Stomach (tissue), 9 donors: ENCODE data around the gene ZNF277. TPM values are rescaled to one million over a fixed set of nuclear protein-coding genes. Genes with fewer than 3 reads are reported as not detected.
A peak's percentile ranks its signal among the peaks of the same experiment; 100 is the strongest.

Source experiments
- DNase-seq, 2 donors: peaks; one replicate each; pipeline versions ENCODE4 v3.0.0 to v3.0.0-alpha.2; 2013 to 2019
- H3K27ac ChIP-seq, 5 donors: fragments of 200-600 bp in 4 of 5; sonication (generic) in 4 of 5; one replicate each; pipeline ENCODE4 v1.5.1; 2013 to 2019; ENCODE audit warnings: mild to moderate bottlenecking in 1 of 5, moderate library complexity in 1 of 5
- H3K27me3 ChIP-seq, 3 donors: fragments of 200-600 bp; sonication (generic); one replicate each; pipeline ENCODE4 v1.5.1; 2017 to 2019; ENCODE audit warnings: mixed run types in 1 of 3
- H3K36me3 ChIP-seq, 4 donors: fragments of 200-600 bp; sonication (generic); 1 replicate in 3 of 4; 2 replicates in 1 of 4; pipeline ENCODE4 v1.5.1; 2016 to 2019
- H3K4me1 ChIP-seq, 4 donors: fragments of 200-600 bp; sonication (generic); one replicate each; pipeline ENCODE4 v1.5.1; 2016 to 2019
- H3K4me3 ChIP-seq, 4 donors: fragments of 200-600 bp; sonication (generic) in 3 of 4; one replicate each; pipeline ENCODE4 v1.5.1; 2016 to 2019; ENCODE audit warnings: mild to moderate bottlenecking in 1 of 4
- H3K9me3 ChIP-seq, 4 donors: fragments of 200-600 bp; sonication (generic); one replicate each; pipeline ENCODE4 v1.5.1; 2016 to 2019
- EP300 ChIP-seq: sonication (generic); formaldehyde crosslinking; IDR thresholded peaks from one replicate; pipeline ENCODE4 v1.6.1; 2017; ENCODE audit warnings: antibody characterized with exemption
- POLR2A ChIP-seq, 4 donors: fragments of 450-650 bp; IDR thresholded peaks; one replicate each; pipeline ENCODE4 v1.6.1; 2016; ENCODE audit warnings: antibody characterized with exemption in 4 of 4, control low read depth in 2 of 4, mild to moderate bottlenecking in 1 of 4, moderate library complexity in 1 of 4
- POLR2AphosphoS5 ChIP-seq, 3 donors: sonication (generic); formaldehyde crosslinking; IDR thresholded peaks; one replicate each; pipeline ENCODE4 v1.6.1; 2016; ENCODE audit warnings: antibody characterized with exemption in 3 of 3
- WGBS, 5 donors: extraction: QIAGEN DNeasy Blood & Tissue Kit in 3 of 5; methylation state at CpG; one replicate each; pipeline versions ENCODE4 v1.1.5 to v1.1.7; 2013 to 2018; 5-methylcytosine and 5-hydroxymethylcytosine counted together
- intact Hi-C: fragments of 100-400 bp; cut with DNase I; formaldehyde crosslinking; loops from one replicate; pipeline ENCODE4 v1.15.1; 2023; ENCODE audit warnings: low total_unique reads
- polyA plus RNA-seq, 3 donors: library from polyadenylated mRNA; stranded (reverse); fragments of 200-250 nt; gene quantifications; one replicate each; pipeline ENCODE4 v1.2.3, GENCODE V29; 2013
- total RNA-seq, 5 donors: library from RNA; depleted of rRNA; stranded (reverse); fragments of >200 nt; gene quantifications; one replicate each; pipeline versions ENCODE4 v1.1.0 to v1.2.3, GENCODE V29; 2014 to 2016
- TF ChIP-seq, protein P1 (sequence below), 7 experiments: fragments of 450-650 bp in 4 of 7; fragments of 200-600 bp in 3 of 7; sonication (generic) in 3 of 7; IDR thresholded peaks; one replicate each; pipeline ENCODE4 v1.5.1; 2016 to 2019; ENCODE audit warnings: antibody characterized with exemption in 7 of 7, control low read depth in 2 of 7, mild to moderate bottlenecking in 1 of 7
- donor health status: healthy with polysubstance abuse.
- donor health status: Bipolar disorder and iron deficiency.
- donor health status: healthy.

The ZNF277 gene
- total and polyA plus RNA-seq, 8 donors: 9.9 to 75.0 (median 27.2) TPM

- H3K27ac ChIP-seq: peak overlapping the region in 1 of 5 donors; percentile 20
- intact Hi-C loops: no loop called here
- peaks cover 0 to 4% (median 0%) of the 10 kb centered on the region in 4 donors for H3K9me3 ChIP-seq
- 58 to 73% (median 68%) methylated on average over 4 of the region's 4 CpGs for WGBS, 5 donors
- H3K36me3 ChIP-seq: no peaks in the 10 kb centered on the region
- H3K4me1 ChIP-seq: no peaks in the 10 kb centered on the region
- TF ChIP-seq POLR2AphosphoS5 (IDR thresholded peaks at IDR 0.05) (no peak), EP300 (no peak), POLR2A (IDR thresholded peaks at IDR 0.05) (no peak)
- TF ChIP-seq, protein P1, sequence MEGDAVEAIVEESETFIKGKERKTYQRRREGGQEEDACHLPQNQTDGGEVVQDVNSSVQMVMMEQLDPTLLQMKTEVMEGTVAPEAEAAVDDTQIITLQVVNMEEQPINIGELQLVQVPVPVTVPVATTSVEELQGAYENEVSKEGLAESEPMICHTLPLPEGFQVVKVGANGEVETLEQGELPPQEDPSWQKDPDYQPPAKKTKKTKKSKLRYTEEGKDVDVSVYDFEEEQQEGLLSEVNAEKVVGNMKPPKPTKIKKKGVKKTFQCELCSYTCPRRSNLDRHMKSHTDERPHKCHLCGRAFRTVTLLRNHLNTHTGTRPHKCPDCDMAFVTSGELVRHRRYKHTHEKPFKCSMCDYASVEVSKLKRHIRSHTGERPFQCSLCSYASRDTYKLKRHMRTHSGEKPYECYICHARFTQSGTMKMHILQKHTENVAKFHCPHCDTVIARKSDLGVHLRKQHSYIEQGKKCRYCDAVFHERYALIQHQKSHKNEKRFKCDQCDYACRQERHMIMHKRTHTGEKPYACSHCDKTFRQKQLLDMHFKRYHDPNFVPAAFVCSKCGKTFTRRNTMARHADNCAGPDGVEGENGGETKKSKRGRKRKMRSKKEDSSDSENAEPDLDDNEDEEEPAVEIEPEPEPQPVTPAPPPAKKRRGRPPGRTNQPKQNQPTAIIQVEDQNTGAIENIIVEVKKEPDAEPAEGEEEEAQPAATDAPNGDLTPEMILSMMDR (IDR thresholded peaks at IDR 0.05): no peak
- H3K27me3 ChIP-seq: no peaks in the 10 kb centered on the region
- DNase-seq: no peak
- H3K4me3 ChIP-seq: no peak overlapping the region
Measured at GRCh38 chr7:112192236-112193154, 14.0 kb upstream of the ZNF277 start.

DNA sequence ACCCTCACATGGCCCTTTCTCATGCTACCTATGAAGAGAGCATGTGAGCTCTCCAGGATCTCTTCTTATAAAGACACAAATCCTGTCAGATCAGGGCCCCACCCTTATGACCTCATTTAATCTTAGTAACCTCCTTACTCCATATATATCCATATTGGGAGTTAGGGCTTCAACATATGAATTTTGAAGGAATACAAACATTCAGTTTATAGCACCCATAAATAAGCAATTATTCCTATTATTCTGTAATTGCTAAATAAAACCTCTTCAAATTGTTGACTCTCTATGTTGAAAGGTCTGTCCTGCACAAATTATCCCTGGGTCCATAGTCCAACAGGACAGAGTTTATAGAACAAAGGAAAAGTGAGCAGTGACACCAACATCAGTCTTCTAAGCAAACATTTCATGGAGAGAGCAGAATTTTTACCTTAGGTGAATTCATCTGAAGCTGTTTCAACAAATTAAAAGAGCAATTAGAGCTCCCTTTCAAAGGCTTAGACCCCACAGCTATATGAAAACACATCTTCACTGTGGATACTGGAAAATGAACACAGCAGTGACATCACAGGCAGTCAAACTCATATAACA lies 12.5 kb upstream of the ZNF277 start:
- no peaks in the 10 kb centered on the region for H3K36me3 ChIP-seq
- TF ChIP-seq, protein P1 (IDR thresholded peaks at IDR 0.05): no peak
- no peak for TF ChIP-seq POLR2AphosphoS5 (IDR thresholded peaks at IDR 0.05)
- TF ChIP-seq POLR2A (IDR thresholded peaks at IDR 0.05): no peak
- TF ChIP-seq EP300: no peak
- intact Hi-C loops: no loop called here
- no peaks in the 10 kb centered on the region for H3K4me1 ChIP-seq
- DNase-seq: no peak
- H3K27me3 ChIP-seq: no peaks in the 10 kb centered on the region
- no peak overlapping the region for H3K27ac ChIP-seq
- H3K9me3 ChIP-seq: peaks cover 0 to 4% (median 0%) of the 10 kb centered on the region in 4 donors
- no peak overlapping the region for H3K4me3 ChIP-seq

GRCh38 chr7:112195717-112196116 lies 10.8 kb upstream of the ZNF277 start:
- no peak for DNase-seq
- Histone ChIP-seq H3K27ac (no peak overlapping the region), H3K36me3 (no peaks in the 10 kb centered on the region), H3K4me3 (no peak overlapping the region), H3K9me3 (peaks cover 0 to 4% (median 0%) of the 10 kb centered on the region in 4 donors), H3K4me1 (no peaks in the 10 kb centered on the region), H3K27me3 (no peaks in the 10 kb centered on the region)
- TF ChIP-seq POLR2A (IDR thresholded peaks at IDR 0.05) (no peak), EP300 (no peak), POLR2AphosphoS5 (IDR thresholded peaks at IDR 0.05) (no peak)
- TF ChIP-seq, protein P1 (IDR thresholded peaks at IDR 0.05): no peak
- WGBS, 5 donors: 72 to 82% (median 78%) methylated on average over 5 of the region's 5 CpGs
- intact Hi-C loops: no loop called here

GRCh38 chr7:112197322-112197721 lies 9.2 kb upstream of the ZNF277 start:
- TF ChIP-seq POLR2AphosphoS5 (IDR thresholded peaks at IDR 0.05) (no peak), POLR2A (IDR thresholded peaks at IDR 0.05) (no peak), EP300 (no peak)
- TF ChIP-seq, protein P1 (IDR thresholded peaks at IDR 0.05): no peak
- Histone ChIP-seq H3K9me3 (peaks cover 0 to 4% (median 0%) of the 10 kb centered on the region in 4 donors), H3K27ac (no peak overlapping the region), H3K27me3 (peaks cover 0 to 4% (median 0%) of the 10 kb centered on the region in 3 donors), H3K36me3 (no peaks in the 10 kb centered on the region), H3K4me1 (peaks cover 0 to under 1% (median 0%) of the 10 kb centered on the region in 4 donors), H3K4me3 (no peak overlapping the region)
- 81 to 87% (median 83%) methylated on average over 6 of the region's 6 CpGs for WGBS, 5 donors
- intact Hi-C loops: no loop called here
- DNase-seq: no peak
